Peyer's patch (tissue), 4 donors: ENCODE data around the gene ATP9A.

Source experiments
- CTCF ChIP-seq, 6 experiments: fragments of 450-650 bp in 4 of 6; fragments of 200-600 bp in 2 of 6; sonication (generic) in 1 of 6; IDR thresholded peaks; one replicate each; pipeline ENCODE4 v1.5.1; 2017 to 2019; ENCODE audit warnings: antibody characterized with exemption in 6 of 6, mild to moderate bottlenecking in 3 of 6, moderate library complexity in 1 of 6
- POLR2A ChIP-seq, 2 donors: fragments of 450-650 bp; IDR thresholded peaks; one replicate each; pipeline ENCODE4 v1.5.1; 2017; ENCODE audit warnings: antibody characterized with exemption in 2 of 2, mild to moderate bottlenecking in 2 of 2, moderate library complexity in 2 of 2

- no peak for TF ChIP-seq CTCF (IDR thresholded peaks at IDR 0.05)
- no peak for TF ChIP-seq POLR2A (IDR thresholded peaks at IDR 0.05)
These were observed 39.6 kb upstream of the ATP9A start for GRCh38 chr20:51807720-51808250.
